Measurements from ENCODE around the gene ZNF3. TPM values are rescaled to one million over a fixed set of nuclear protein-coding genes. Genes with fewer than 3 reads are reported as not detected.

ZNF3 gene
- total and polyA plus RNA-seq, 9 of the 15 experiments (the other 6 are each of a cell fraction or from before 2014, with no cell fraction given): 30.0 to 64.9 (median 51.5) TPM

DNA sequence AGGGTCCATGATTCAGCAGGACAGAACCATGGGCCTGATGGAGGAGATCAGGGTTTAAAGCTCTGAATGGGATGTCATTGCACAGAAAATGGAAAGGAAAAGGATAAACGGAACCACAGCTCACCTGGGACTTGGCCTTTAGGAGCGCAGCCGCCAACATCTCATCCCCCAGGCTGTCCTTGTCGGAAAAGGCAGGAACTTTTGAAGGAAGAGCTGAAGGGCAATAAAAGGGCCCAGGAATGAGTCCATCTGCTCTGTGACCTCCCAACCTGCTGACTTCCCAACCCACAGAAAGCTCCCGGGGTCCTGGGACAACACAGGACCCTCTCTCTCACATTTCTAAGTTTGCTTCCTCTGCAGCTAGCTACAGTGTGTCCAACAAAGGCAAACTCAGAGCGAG is 6.1 kb downstream of the ZNF3 start:
- no peak overlapping the region for H3K9ac ChIP-seq (ENCODE audit: insufficient read depth in 1 of 2, low read depth in 2 of 2, low read length in 2 of 2)
- ATAC-seq (no peak), FAIRE-seq (no peak), DNase-seq (ENCODE audit: extremely low read depth in 1 of 4, low spot score in 3 of 4) (no peak)
- H3K4me3 ChIP-seq: no peak overlapping the region
- H3K79me2 ChIP-seq (ENCODE audit: control insufficient read depth, insufficient read depth, low read length): peaks cover 38% of the 10 kb centered on the region
- peaks cover 96% of the 10 kb centered on the region for H3K36me3 ChIP-seq (ENCODE audit: control insufficient read depth, insufficient read depth, low read length)
- BruUV-seq (replicated peaks): no TSS peak
- H3K9me1 ChIP-seq (ENCODE audit: control insufficient read depth, insufficient read depth, low read length): peaks cover 4% of the 10 kb centered on the region
- intact Hi-C loops (cut with micrococcal nuclease) (no loop called here), in situ Hi-C loops (cut with MboI) (no loop called here)
- H3K27me3 ChIP-seq (ENCODE audit: control insufficient read depth in 2 of 2, insufficient read depth in 2 of 2, low read length in 2 of 2): no peaks in the 10 kb centered on the region
- POLR2A ChIA-PET: interaction anchor here (0.6 to 5.3 kb wide), 5 partner anchors 8 to 60 kb away, joined by 3 to 32 read pairs (median 6); partner anchors contain the start of gene ZKSCAN1
- WGBS (ENCODE audit: insufficient coverage, low coverage, missing lambda C conversion rate): 95% methylated on average over 6 of the region's 6 CpGs
- H4K20me1 ChIP-seq (replicated peaks; ENCODE audit: control insufficient read depth, insufficient read depth, low read length): no peaks in the 10 kb centered on the region
- no peak overlapping the region for H3K27ac ChIP-seq (ENCODE audit: extremely low read depth, low read depth, low read length)
- CTCF ChIA-PET (ENCODE audit: low intra/inter-chr PET ratio): no interaction called here
- H3K9me3 ChIP-seq (replicated peaks; ENCODE audit: control insufficient read depth, insufficient read depth, low read depth, low read length): peaks cover 49% of the 10 kb centered on the region
- H2AFZ ChIP-seq (ENCODE audit: low read depth, low read length): no peak overlapping the region
- H3K4me2 ChIP-seq (ENCODE audit: insufficient read depth, low read length): no peak overlapping the region
- H3K4me1 ChIP-seq (replicated peaks in 1 of 2; ENCODE audit: control insufficient read depth in 2 of 2, insufficient read depth in 2 of 2, low read length in 2 of 2): peaks cover 2 to 4% of the 10 kb centered on the region in 2 experiments; a peak in 3 of 5 replicates
- TF ChIP-seq ZNF174 (CRISPR knock-in tag; IDR thresholded peaks at IDR 0.05) (no peak), NR4A1 (CRISPR knock-in tag; IDR thresholded peaks at IDR 0.05) (no peak), NR4A1 (tag; IDR thresholded peaks at IDR 0.05) (no peak), POLR2A (conservative IDR thresholded peaks at IDR 0.05) (0 out of 2 replicates have a peak, but pooled peaks have one; percentile 18), ZNF232 (CRISPR knock-in tag; IDR thresholded peaks at IDR 0.05) (no peak), ATF7 (IDR thresholded peaks at IDR 0.05) (no peak), SUPT5H (IDR thresholded peaks at IDR 0.05) (peak; percentile 24; the same call in 1 of the 2 replicates), ZNF707 (CRISPR knock-in tag; conservative IDR thresholded peaks at IDR 0.05) (no peak), ZNF316 (IDR thresholded peaks at IDR 0.05) (no peak), SETDB1 (IDR thresholded peaks at IDR 0.05; ENCODE audit: low read length) (no peak), PYGO2 (tag; IDR thresholded peaks at IDR 0.05) (no peak)
- TF ChIP-seq, protein P1, sequence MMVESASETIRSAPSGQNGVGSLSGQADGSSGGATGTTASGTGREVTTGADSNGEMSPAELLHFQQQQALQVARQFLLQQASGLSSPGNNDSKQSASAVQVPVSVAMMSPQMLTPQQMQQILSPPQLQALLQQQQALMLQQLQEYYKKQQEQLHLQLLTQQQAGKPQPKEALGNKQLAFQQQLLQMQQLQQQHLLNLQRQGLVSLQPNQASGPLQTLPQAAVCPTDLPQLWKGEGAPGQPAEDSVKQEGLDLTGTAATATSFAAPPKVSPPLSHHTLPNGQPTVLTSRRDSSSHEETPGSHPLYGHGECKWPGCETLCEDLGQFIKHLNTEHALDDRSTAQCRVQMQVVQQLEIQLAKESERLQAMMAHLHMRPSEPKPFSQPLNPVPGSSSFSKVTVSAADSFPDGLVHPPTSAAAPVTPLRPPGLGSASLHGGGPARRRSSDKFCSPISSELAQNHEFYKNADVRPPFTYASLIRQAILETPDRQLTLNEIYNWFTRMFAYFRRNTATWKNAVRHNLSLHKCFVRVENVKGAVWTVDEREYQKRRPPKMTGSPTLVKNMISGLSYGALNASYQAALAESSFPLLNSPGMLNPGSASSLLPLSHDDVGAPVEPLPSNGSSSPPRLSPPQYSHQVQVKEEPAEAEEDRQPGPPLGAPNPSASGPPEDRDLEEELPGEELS (CRISPR knock-in tag; IDR thresholded peaks at IDR 0.05; ENCODE audit: borderline replicate concordance): no peak
- TF ChIP-seq, protein P2, sequence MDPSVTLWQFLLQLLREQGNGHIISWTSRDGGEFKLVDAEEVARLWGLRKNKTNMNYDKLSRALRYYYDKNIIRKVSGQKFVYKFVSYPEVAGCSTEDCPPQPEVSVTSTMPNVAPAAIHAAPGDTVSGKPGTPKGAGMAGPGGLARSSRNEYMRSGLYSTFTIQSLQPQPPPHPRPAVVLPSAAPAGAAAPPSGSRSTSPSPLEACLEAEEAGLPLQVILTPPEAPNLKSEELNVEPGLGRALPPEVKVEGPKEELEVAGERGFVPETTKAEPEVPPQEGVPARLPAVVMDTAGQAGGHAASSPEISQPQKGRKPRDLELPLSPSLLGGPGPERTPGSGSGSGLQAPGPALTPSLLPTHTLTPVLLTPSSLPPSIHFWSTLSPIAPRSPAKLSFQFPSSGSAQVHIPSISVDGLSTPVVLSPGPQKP (CRISPR knock-in tag; IDR thresholded peaks at IDR 0.05): no peak
- TF ChIP-seq, protein P3, sequence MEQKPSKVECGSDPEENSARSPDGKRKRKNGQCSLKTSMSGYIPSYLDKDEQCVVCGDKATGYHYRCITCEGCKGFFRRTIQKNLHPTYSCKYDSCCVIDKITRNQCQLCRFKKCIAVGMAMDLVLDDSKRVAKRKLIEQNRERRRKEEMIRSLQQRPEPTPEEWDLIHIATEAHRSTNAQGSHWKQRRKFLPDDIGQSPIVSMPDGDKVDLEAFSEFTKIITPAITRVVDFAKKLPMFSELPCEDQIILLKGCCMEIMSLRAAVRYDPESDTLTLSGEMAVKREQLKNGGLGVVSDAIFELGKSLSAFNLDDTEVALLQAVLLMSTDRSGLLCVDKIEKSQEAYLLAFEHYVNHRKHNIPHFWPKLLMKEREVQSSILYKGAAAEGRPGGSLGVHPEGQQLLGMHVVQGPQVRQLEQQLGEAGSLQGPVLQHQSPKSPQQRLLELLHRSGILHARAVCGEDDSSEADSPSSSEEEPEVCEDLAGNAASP (IDR thresholded peaks at IDR 0.05): no peak
- TF ChIP-seq, protein P4, sequence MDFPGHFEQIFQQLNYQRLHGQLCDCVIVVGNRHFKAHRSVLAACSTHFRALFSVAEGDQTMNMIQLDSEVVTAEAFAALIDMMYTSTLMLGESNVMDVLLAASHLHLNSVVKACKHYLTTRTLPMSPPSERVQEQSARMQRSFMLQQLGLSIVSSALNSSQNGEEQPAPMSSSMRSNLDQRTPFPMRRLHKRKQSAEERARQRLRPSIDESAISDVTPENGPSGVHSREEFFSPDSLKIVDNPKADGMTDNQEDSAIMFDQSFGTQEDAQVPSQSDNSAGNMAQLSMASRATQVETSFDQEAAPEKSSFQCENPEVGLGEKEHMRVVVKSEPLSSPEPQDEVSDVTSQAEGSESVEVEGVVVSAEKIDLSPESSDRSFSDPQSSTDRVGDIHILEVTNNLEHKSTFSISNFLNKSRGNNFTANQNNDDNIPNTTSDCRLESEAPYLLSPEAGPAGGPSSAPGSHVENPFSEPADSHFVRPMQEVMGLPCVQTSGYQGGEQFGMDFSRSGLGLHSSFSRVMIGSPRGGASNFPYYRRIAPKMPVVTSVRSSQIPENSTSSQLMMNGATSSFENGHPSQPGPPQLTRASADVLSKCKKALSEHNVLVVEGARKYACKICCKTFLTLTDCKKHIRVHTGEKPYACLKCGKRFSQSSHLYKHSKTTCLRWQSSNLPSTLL (IDR thresholded peaks at IDR 0.05): no peak
- TF ChIP-seq, protein P5, sequence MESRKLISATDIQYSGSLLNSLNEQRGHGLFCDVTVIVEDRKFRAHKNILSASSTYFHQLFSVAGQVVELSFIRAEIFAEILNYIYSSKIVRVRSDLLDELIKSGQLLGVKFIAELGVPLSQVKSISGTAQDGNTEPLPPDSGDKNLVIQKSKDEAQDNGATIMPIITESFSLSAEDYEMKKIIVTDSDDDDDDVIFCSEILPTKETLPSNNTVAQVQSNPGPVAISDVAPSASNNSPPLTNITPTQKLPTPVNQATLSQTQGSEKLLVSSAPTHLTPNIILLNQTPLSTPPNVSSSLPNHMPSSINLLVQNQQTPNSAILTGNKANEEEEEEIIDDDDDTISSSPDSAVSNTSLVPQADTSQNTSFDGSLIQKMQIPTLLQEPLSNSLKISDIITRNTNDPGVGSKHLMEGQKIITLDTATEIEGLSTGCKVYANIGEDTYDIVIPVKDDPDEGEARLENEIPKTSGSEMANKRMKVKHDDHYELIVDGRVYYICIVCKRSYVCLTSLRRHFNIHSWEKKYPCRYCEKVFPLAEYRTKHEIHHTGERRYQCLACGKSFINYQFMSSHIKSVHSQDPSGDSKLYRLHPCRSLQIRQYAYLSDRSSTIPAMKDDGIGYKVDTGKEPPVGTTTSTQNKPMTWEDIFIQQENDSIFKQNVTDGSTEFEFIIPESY (CRISPR knock-in tag; IDR thresholded peaks at IDR 0.05): no peak
